Heart left ventricle (tissue), 16 donors: Measurements from ENCODE around the gene VASH2. TPM values are rescaled to one million over a fixed set of nuclear protein-coding genes. Genes with fewer than 3 reads are reported as not detected.

Source experiments
- ATAC-seq, 4 donors: fragments of 200-7000 bp; cut with Tn5 transposase; one replicate each; pipeline ENCODE4 v1.9.1; 2020 to 2022; ENCODE audit warnings: moderate library complexity in 4 of 4, mild to moderate bottlenecking in 3 of 4, moderate number of reproducible peaks in 1 of 4
- DNase-seq, 5 donors: peaks; one replicate each; pipeline ENCODE4 v3.0.0-alpha.2; 2020
- H3K27ac ChIP-seq, 12 donors: fragments of 200-600 bp; sonication (generic) in 4 of 12; one replicate each; pipeline versions ENCODE4 v1.5.0 to v1.8.0; 2016 to 2022; ENCODE audit warnings: mild to moderate bottlenecking in 2 of 12
- H3K27me3 ChIP-seq, 9 donors: fragments of 200-600 bp; sonication (generic) in 2 of 9; one replicate each; pipeline versions ENCODE4 v1.5.1 to v1.8.0; 2016 to 2022; ENCODE audit warnings: mild to moderate bottlenecking in 3 of 9
- H3K36me3 ChIP-seq, 9 donors: fragments of 200-600 bp; sonication (generic) in 2 of 9; one replicate each; pipeline versions ENCODE4 v1.5.0 to v1.8.0; 2018 to 2022; ENCODE audit warnings: mild to moderate bottlenecking in 2 of 9
- H3K4me1 ChIP-seq, 12 donors: fragments of 200-600 bp; sonication (generic) in 4 of 12; one replicate each; pipeline versions ENCODE4 v1.5.0 to v1.8.0; 2016 to 2022; ENCODE audit warnings: mild to moderate bottlenecking in 3 of 12
- H3K4me3 ChIP-seq, 12 donors: fragments of 200-600 bp; sonication (generic) in 4 of 12; one replicate each; pipeline versions ENCODE4 v1.5.0 to v1.8.0; 2017 to 2022; ENCODE audit warnings: mild to moderate bottlenecking in 9 of 12, moderate library complexity in 4 of 12
- H3K9me3 ChIP-seq, 12 donors: fragments of 200-600 bp; sonication (generic) in 4 of 12; one replicate each; pipeline versions ENCODE4 v1.5.0 to v1.8.0; 2016 to 2022; ENCODE audit warnings: mild to moderate bottlenecking in 1 of 12
- CTCF ChIP-seq, 12 donors: fragments of 200-600 bp; sonication (generic) in 4 of 12; IDR thresholded peaks; one replicate each; pipeline versions ENCODE4 v1.5.0 to v1.8.0; 2018 to 2022; ENCODE audit warnings: antibody characterized with exemption in 12 of 12, mild to moderate bottlenecking in 5 of 12
- POLR2A ChIP-seq, 2 donors: fragments of 450-650 bp; IDR thresholded peaks; one replicate each; pipeline ENCODE4 v1.6.1; 2017; ENCODE audit warnings: antibody characterized with exemption in 2 of 2, mild to moderate bottlenecking in 2 of 2, moderate library complexity in 2 of 2
- WGBS, 4 donors: extraction: QIAGEN DNeasy Blood & Tissue Kit in 2 of 4; methylation state at CpG; one replicate each; pipeline versions ENCODE4 v1.1.5 to v1.1.7; 2013 to 2018; 5-methylcytosine and 5-hydroxymethylcytosine counted together
- intact Hi-C, 10 donors: fragments of 100-400 bp; cut with DNase I; formaldehyde crosslinking; loops; one replicate each; pipeline versions ENCODE4 v1.11.1 to v1.14.2; 2022
- polyA plus RNA-seq, 2 donors: library from polyadenylated mRNA; stranded (reverse); fragments of 200-250 nt; gene quantifications; one replicate each; pipeline ENCODE4 v1.2.3, GENCODE V29; 2013
- total RNA-seq, 9 donors: library from RNA; depleted of rRNA in 2 of 9; stranded (reverse); fragments of >200 nt in 2 of 9; fragmentation: NEBNext Ultra II Directional in 3 of 9; extraction: Animal tissue kit (Norgen Biotek cat#: 25700) in 3 of 9; gene quantifications; one replicate each; pipeline versions ENCODE4 v1.1.0 to v1.2.4, GENCODE V29; 2016 to 2023
- donor health status: ischemic (EF 13 %, LVEDD 7.1; RV severe dilation, severe dysfunction).
- donor health status: healthy with polysubstance abuse.
- donor health status: DM: no; HTN: yes; CAD: no.
- donor health status: DM: no; HTN: no; CAD: no.
- donor health status: ischemic (EF 25% LVEDD 6.9; RV normal size, moderate dysfunction).
- donor health status: ischemic (EF 25% LVEDD 5.7; RV mildly dilated, moderate dysfunction).
- donor health status: healthy.
- donor health status: DM: yes; HTN: yes; CAD: no.
- donor health status: ischemic (EF 35%, LVEDD 5.7; RV mildly dilated, moderate dysfunction).
- donor health status: nonischemic (EF 11% LVEDD 7.7; RV severe dilation, severe dysfunction).
- donor health status: DM: yes; HTN: yes; CAD: no.
- donor health status: PGD.
- donor health status: ischemic (EF 29% LVEDD 5.4; RV normal size, mild dysfunction).
- donor health status: nonischemic (EF 23%, LVEDD 6.1; RV moderate dilation, normal function).

The VASH2 gene
- total and polyA plus RNA-seq, 11 donors: 0.19 to 2.6 (median 0.53) TPM; not detected in 1

DNA sequence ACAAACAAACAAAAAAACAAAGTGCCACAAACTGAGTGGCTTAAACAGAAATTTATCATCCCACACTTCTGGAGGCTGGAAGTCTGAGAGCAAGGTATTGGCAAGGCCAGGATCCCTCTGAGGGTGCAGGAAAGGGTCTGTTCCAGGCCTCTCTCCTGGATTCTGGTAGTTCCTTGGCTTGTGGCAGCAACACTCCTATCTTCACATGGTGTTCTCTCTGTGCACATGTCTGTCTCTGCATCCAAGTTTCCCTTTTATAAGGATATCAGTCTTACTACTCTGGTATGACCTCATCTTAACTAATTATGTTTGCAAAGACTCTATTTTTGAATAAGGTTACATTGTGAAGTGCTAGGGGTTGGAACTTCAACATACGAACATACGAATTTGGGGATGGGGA is 5.3 kb upstream of the VASH2 start:
- 79 to 84% (median 82%) methylated on average over 2 of the region's 2 CpGs for WGBS, 4 donors

GRCh38 chr1:212945463-212946160 is 4.7 kb upstream of the VASH2 start:
- intact Hi-C loops: no loop called here
- Histone ChIP-seq H3K27ac (no peak overlapping the region), H3K4me1 (peaks cover 0 to 10% (median 2%) of the 10 kb centered on the region in 12 donors), H3K4me3 (no peak overlapping the region), H3K36me3 (no peaks in the 10 kb centered on the region), H3K9me3 (peaks cover 0 to 8% (median under 1%) of the 10 kb centered on the region in 12 donors), H3K27me3 (peaks cover 0 to 17% (median 7%) of the 10 kb centered on the region in 9 donors)
- 88 to 91% (median 89%) methylated on average over 4 of the region's 4 CpGs for WGBS, 4 donors
- no peak for DNase-seq
- no peak for ATAC-seq
- TF ChIP-seq CTCF (IDR thresholded peaks at IDR 0.05) (no peak), POLR2A (IDR thresholded peaks at IDR 0.05) (no peak)

More for the DNA sequence above, 5.3 kb upstream of the VASH2 start:
- DNase-seq (no peak), ATAC-seq (no peak)
- H3K36me3 ChIP-seq: no peaks in the 10 kb centered on the region
- no peak overlapping the region for H3K27ac ChIP-seq
- H3K4me3 ChIP-seq: no peak overlapping the region
- peaks cover 0 to 14% (median 6%) of the 10 kb centered on the region in 12 donors for H3K9me3 ChIP-seq
- peaks cover 0 to 4% (median under 1%) of the 10 kb centered on the region in 12 donors for H3K4me1 ChIP-seq
- peaks cover 0 to 14% (median 6%) of the 10 kb centered on the region in 9 donors for H3K27me3 ChIP-seq
- TF ChIP-seq POLR2A (IDR thresholded peaks at IDR 0.05) (no peak), CTCF (IDR thresholded peaks at IDR 0.05) (no peak)
- intact Hi-C loops: no loop called here

GRCh38 chr1:212946872-212947271 is 3.5 kb upstream of the VASH2 start:
- Histone ChIP-seq H3K27me3 (peaks cover 0 to 23% (median 7%) of the 10 kb centered on the region in 9 donors), H3K36me3 (no peaks in the 10 kb centered on the region), H3K4me1 (peaks cover 0 to 22% (median 5%) of the 10 kb centered on the region in 12 donors), H3K9me3 (peaks cover 0 to 3% (median 0%) of the 10 kb centered on the region in 12 donors), H3K4me3 (no peak overlapping the region), H3K27ac (no peak overlapping the region)
- DNase-seq: no peak
- intact Hi-C loops: no loop called here
- TF ChIP-seq CTCF (IDR thresholded peaks at IDR 0.05): no peak
- no peak for ATAC-seq

- DNase-seq: no peak
- no peaks in the 10 kb centered on the region for H3K36me3 ChIP-seq
- peak in 1 of 4 donors; percentile 5 for ATAC-seq
- H3K4me1 ChIP-seq: peaks cover 0 to 22% (median 5%) of the 10 kb centered on the region in 12 donors
- peak overlapping the region; percentile 33 to 65 (median 54) for H3K4me3 ChIP-seq
- TF ChIP-seq CTCF (IDR thresholded peaks at IDR 0.05) (no peak), POLR2A (IDR thresholded peaks at IDR 0.05) (no peak)
- no peak overlapping the region for H3K27ac ChIP-seq
- H3K27me3 ChIP-seq: peaks cover 0 to 25% (median 7%) of the 10 kb centered on the region in 9 donors
- WGBS, 4 donors: 35 to 60% (median 44%) methylated on average over 2 of the region's 2 CpGs
- no peaks in the 10 kb centered on the region for H3K9me3 ChIP-seq
- intact Hi-C loops: no loop called here
Measured at GRCh38 chr1:212949771-212950170, 570 bp upstream of the VASH2 start.
